ENCODE results near the gene CDK5RAP3.

The CDK5RAP3 gene

GRCh38 chr17:47941246-47942095 is 29.4 kb upstream of the CDK5RAP3 start, which contains the start of gene PNPO:
TSS of gene PNPO (plus strand) at chr17:47941571. CDS start at chr17:47941676, 105 bp downstream.
- DNase-seq (ENCODE audit: extremely low read depth, insufficient read length) = peak; percentile 90
- H3K4me3 ChIP-seq (replicated peaks; ENCODE audit: low read depth, low read length) = peak within 1 kb of the TSS; percentile 92
- H3K36me3 ChIP-seq (ENCODE audit: control insufficient read depth, insufficient read depth, low read length) = peaks cover 16% of the 10 kb centered on the region
- TF ChIP-seq CTCF (IDR thresholded peaks at IDR 0.05; ENCODE audit: insufficient read depth, low read length, poor library complexity, severe bottlenecking) = no peak
- H3K27me3 ChIP-seq (replicated peaks; ENCODE audit: control insufficient read depth, insufficient read depth, low read length) = no peaks in the 10 kb centered on the region

- DNase-seq (ENCODE audit: extremely low read depth, insufficient read length) = no peak
- peaks cover 18% of the 10 kb centered on the region for H3K36me3 ChIP-seq (ENCODE audit: control insufficient read depth, insufficient read depth, low read length)
- no peak for TF ChIP-seq CTCF (IDR thresholded peaks at IDR 0.05; ENCODE audit: insufficient read depth, low read length, poor library complexity, severe bottlenecking)
- H3K4me3 ChIP-seq (replicated peaks; ENCODE audit: low read depth, low read length) = peak overlapping the region; percentile 92
- no peaks in the 10 kb centered on the region for H3K27me3 ChIP-seq (replicated peaks; ENCODE audit: control insufficient read depth, insufficient read depth, low read length)
Measured at GRCh38 chr17:47942096-47942510, 28.8 kb upstream of the CDK5RAP3 start.

- Histone ChIP-seq H3K27me3 (replicated peaks; ENCODE audit: control insufficient read depth, insufficient read depth, low read length) (no peaks in the 10 kb centered on the region), H3K36me3 (ENCODE audit: control insufficient read depth, insufficient read depth, low read length) (peaks cover 18% of the 10 kb centered on the region), H3K4me3 (replicated peaks; ENCODE audit: low read depth, low read length) (peak overlapping the region; percentile 92)
- no peak for DNase-seq (ENCODE audit: extremely low read depth, insufficient read length)
- TF ChIP-seq CTCF (IDR thresholded peaks at IDR 0.05; ENCODE audit: insufficient read depth, low read length, poor library complexity, severe bottlenecking) = no peak
Measured at GRCh38 chr17:47942568-47942967, 28.3 kb upstream of the CDK5RAP3 start.

GRCh38 chr17:47945080-47945479 is 25.8 kb upstream of the CDK5RAP3 start:
- Histone ChIP-seq H3K36me3 (ENCODE audit: control insufficient read depth, insufficient read depth, low read length) (peaks cover 23% of the 10 kb centered on the region), H3K27me3 (replicated peaks; ENCODE audit: control insufficient read depth, insufficient read depth, low read length) (no peaks in the 10 kb centered on the region), H3K4me3 (replicated peaks; ENCODE audit: low read depth, low read length) (no peak overlapping the region)
- no peak for TF ChIP-seq CTCF (IDR thresholded peaks at IDR 0.05; ENCODE audit: insufficient read depth, low read length, poor library complexity, severe bottlenecking)
- no peak for DNase-seq (ENCODE audit: extremely low read depth, insufficient read length)

GRCh38 chr17:47945529-47946508 is 25.1 kb upstream of the CDK5RAP3 start:
- H3K4me3 ChIP-seq (replicated peaks; ENCODE audit: low read depth, low read length) = no peak overlapping the region
- peaks cover 23% of the 10 kb centered on the region for H3K36me3 ChIP-seq (ENCODE audit: control insufficient read depth, insufficient read depth, low read length)
- no peak for DNase-seq (ENCODE audit: extremely low read depth, insufficient read length)
- TF ChIP-seq CTCF (IDR thresholded peaks at IDR 0.05; ENCODE audit: insufficient read depth, low read length, poor library complexity, severe bottlenecking) = no peak
- no peaks in the 10 kb centered on the region for H3K27me3 ChIP-seq (replicated peaks; ENCODE audit: control insufficient read depth, insufficient read depth, low read length)
